Loucy (cell line): ENCODE measurements around the gene FOXK1.

ENCODE experiments used
- H2AFZ ChIP-seq: fragments of 200-600 bp; sonication (generic); 2 replicates; pipeline ENCODE4 v1.6.0; 2016; ENCODE audit warnings: antibody characterized with exemption, mild to moderate bottlenecking, low read length, moderate library complexity
- H3F3A ChIP-seq: fragments of 200-600 bp; 2 replicates; pipeline ENCODE4 v1.6.0; 2016; ENCODE audit warnings: antibody characterized with exemption, low read depth, mild to moderate bottlenecking
- H3K27me3 ChIP-seq: fragments of 200-600 bp; sonication (generic); 2 replicates; pipeline ENCODE4 v1.6.1; 2014; ENCODE audit warnings: low read length, mild to moderate bottlenecking; ENCODE audit not compliant: insufficient read depth, poor library complexity, severe bottlenecking
- H3K36me3 ChIP-seq: fragments of 200-600 bp; sonication (generic); 2 replicates; pipeline ENCODE4 v1.6.1; 2016; ENCODE audit warnings: low read length; ENCODE audit not compliant: insufficient read depth
- H3K4me1 ChIP-seq: fragments of 200-600 bp; sonication (generic); 2 replicates; pipeline ENCODE4 v1.5.1; 2014; ENCODE audit warnings: low read length, mild to moderate bottlenecking; ENCODE audit not compliant: insufficient read depth, poor library complexity, severe bottlenecking
- H3K4me2 ChIP-seq: fragments of 200-600 bp; sonication (generic); 2 replicates; pipeline ENCODE4 v1.6.0; 2014; ENCODE audit warnings: antibody characterized with exemption, low read length, low read depth, mild to moderate bottlenecking; ENCODE audit not compliant: poor library complexity, severe bottlenecking
- H3K4me3 ChIP-seq: fragments of 200-600 bp; sonication (generic); 2 replicates; pipeline ENCODE4 v1.5.1; 2014; ENCODE audit warnings: low read length, mild to moderate bottlenecking, mixed read lengths; ENCODE audit not compliant: poor library complexity, severe bottlenecking
- H3K79me2 ChIP-seq: fragments of 200-600 bp; sonication (generic); 2 replicates; pipeline ENCODE4 v1.6.1; 2014; ENCODE audit warnings: low read length; ENCODE audit not compliant: insufficient read depth
- H3K9ac ChIP-seq: fragments of 200-600 bp; sonication (generic); 2 replicates; pipeline ENCODE4 v1.6.0; 2014; ENCODE audit warnings: mild to moderate bottlenecking, low read depth, low read length, moderate library complexity; ENCODE audit not compliant: poor library complexity, severe bottlenecking
- H3K9me2 ChIP-seq: fragments of 200-600 bp; sonication (generic); replicated peaks from 2 replicates; pipeline ENCODE4 v1.6.1; 2016; ENCODE audit warnings: low read depth, low read length, mixed read lengths
- H3K9me3 ChIP-seq: fragments of 200-600 bp; sonication (generic); 2 replicates; pipeline ENCODE4 v1.6.1; 2014; ENCODE audit warnings: mild to moderate bottlenecking, antibody characterized with exemption, low read length, low read depth; ENCODE audit not compliant: insufficient read depth
- H4K20me1 ChIP-seq: fragments of 200-600 bp; sonication (generic); 2 replicates; pipeline ENCODE4 v1.6.0; 2014; ENCODE audit warnings: antibody characterized with exemption, low read length, mild to moderate bottlenecking; ENCODE audit not compliant: insufficient read depth, poor library complexity, severe bottlenecking
- CTCF ChIP-seq: fragments of 200-600 bp; sonication (generic); conservative IDR thresholded peaks from 2 replicates; pipeline ENCODE4 v1.5.1; 2014; ENCODE audit warnings: mild to moderate bottlenecking, antibody characterized with exemption, low read length
- EZH2phosphoT487 ChIP-seq: fragments of 200-600 bp; IDR thresholded peaks from 2 replicates; pipeline ENCODE4 v1.6.1; 2018; ENCODE audit warnings: antibody characterized with exemption, mild to moderate bottlenecking, moderate library complexity, borderline replicate concordance

Gene FOXK1

GRCh38 chr7:4681886-4682620 is at the start of gene FOXK1:
FOXK1 (plus strand) TSS chr7:4682295; CDS start chr7:4682309, 14 bp downstream.
- H2AFZ ChIP-seq = peak within 1 kb of the TSS; percentile 95
- H3K9me3 ChIP-seq = no peaks in the 10 kb centered on the region
- H3K4me2 ChIP-seq = peak within 1 kb of the TSS; percentile 99
- H3K9me2 ChIP-seq = no peaks in the 10 kb centered on the region
- no peaks in the 10 kb centered on the region for H3K36me3 ChIP-seq
- H3K4me1 ChIP-seq = peaks cover 26% of the 10 kb centered on the region
- peak within 1 kb of the TSS; percentile 97 for H3K4me3 ChIP-seq
- H4K20me1 ChIP-seq = peaks cover 34% of the 10 kb centered on the region
- no peak for TF ChIP-seq CTCF
- no peak for TF ChIP-seq EZH2phosphoT487
- H3K27me3 ChIP-seq = no peaks in the 10 kb centered on the region
- H3F3A ChIP-seq = no peaks in the 10 kb centered on the region
- peak within 1 kb of the TSS; percentile 96 for H3K9ac ChIP-seq
- peaks cover 47% of the 10 kb centered on the region for H3K79me2 ChIP-seq

- Histone ChIP-seq H3K4me2 (no peak overlapping the region), H3K36me3 (no peaks in the 10 kb centered on the region)
These were observed 49.1 kb upstream of the FOXK1 start for GRCh38 chr7:4633012-4633411.

GRCh38 chr7:4634166-4634565 is 47.9 kb upstream of the FOXK1 start:
- Histone ChIP-seq H3K4me2 (no peak overlapping the region), H3K27me3 (no peaks in the 10 kb centered on the region), H3K4me3 (no peak overlapping the region), H2AFZ (no peak overlapping the region), H3K9me3 (no peaks in the 10 kb centered on the region), H3K9ac (no peak overlapping the region), H4K20me1 (no peaks in the 10 kb centered on the region), H3K36me3 (no peaks in the 10 kb centered on the region), H3K4me1 (no peaks in the 10 kb centered on the region), H3F3A (no peaks in the 10 kb centered on the region), H3K9me2 (no peaks in the 10 kb centered on the region), H3K79me2 (no peaks in the 10 kb centered on the region)
- TF ChIP-seq EZH2phosphoT487 (no peak), CTCF (no peak)

More at GRCh38 chr7:4633012-4633411, 49.1 kb upstream of the FOXK1 start:
- TF ChIP-seq EZH2phosphoT487 = no peak
- TF ChIP-seq CTCF = no peak
- Histone ChIP-seq H4K20me1 (no peaks in the 10 kb centered on the region), H3K79me2 (no peaks in the 10 kb centered on the region), H3K9me3 (no peaks in the 10 kb centered on the region), H3K9ac (no peak overlapping the region), H3K4me3 (no peak overlapping the region), H3K4me1 (no peaks in the 10 kb centered on the region), H3K27me3 (no peaks in the 10 kb centered on the region), H2AFZ (no peak overlapping the region), H3F3A (no peaks in the 10 kb centered on the region), H3K9me2 (no peaks in the 10 kb centered on the region)
